Measurements from ENCODE around the gene NHLRC4. TPM values are rescaled to one million over a fixed set of nuclear protein-coding genes. Genes with fewer than 3 reads are reported as not detected.

The NHLRC4 gene
- total and polyA plus RNA-seq, 2 of the 4 experiments (the other 2 are of a cell fraction): 0.72 to 0.84 TPM

DNA sequence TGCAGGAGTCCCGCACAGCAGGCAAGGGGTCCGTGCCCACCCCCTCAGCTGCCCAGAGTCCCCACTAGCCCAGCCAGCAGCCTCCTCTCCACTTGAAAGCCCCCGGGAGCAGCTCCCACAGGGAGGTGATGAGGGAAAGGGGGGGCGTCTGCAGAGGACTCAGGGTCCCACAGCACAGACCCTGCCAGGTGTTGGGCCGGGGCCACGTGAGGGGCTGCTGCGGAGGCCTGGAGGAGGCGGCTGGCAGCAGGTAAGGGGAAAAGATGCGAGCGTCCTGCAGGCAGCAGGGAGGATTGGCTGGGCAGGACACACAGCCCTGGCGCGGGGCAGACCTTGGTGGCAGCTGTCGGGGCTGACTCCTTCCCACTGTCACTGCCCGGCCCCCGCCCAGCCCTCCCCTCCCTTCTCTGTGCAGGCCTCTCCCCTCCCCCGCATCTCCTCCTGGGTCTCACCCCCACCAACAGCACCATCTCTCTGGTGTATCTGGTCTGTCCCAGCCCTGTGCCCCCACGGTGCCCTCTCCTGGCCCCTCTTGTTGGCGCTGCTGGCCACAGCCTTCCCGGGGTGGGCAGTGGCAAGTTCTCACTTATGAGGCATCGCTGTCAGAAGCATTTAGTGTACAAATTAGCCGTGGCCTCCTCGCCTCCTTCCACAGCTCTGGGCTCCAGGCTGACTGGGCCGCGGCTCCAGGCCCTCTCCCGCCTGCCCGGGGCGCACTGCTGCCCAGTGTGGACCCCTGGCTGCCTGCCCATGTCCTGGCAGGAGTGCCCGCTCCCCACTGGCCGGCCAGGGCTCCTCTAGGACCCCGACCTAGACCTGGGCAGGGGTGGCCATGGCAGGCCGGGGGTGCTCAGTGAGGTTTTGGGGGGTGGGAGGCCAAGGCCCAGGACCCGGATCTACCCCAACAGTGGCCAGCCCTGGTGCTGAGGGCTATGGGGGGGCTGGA is 11.0 kb upstream of the NHLRC4 start:
- Histone ChIP-seq H3K56ac (ENCODE audit: extremely low read depth, insufficient read depth, low read length) (no peak overlapping the region), H3K79me1 (ENCODE audit: low read depth in 1 of 2, low read length in 2 of 2) (no peaks in the 10 kb centered on the region; a peak in 1 of 4 replicates), H4K8ac (ENCODE audit: low read depth in 2 of 2, low read length in 2 of 2) (no peak overlapping the region), H2BK120ac (ENCODE audit: low read depth, low read length) (no peak overlapping the region), H3K4me2 (ENCODE audit: low read depth, low read length) (no peak overlapping the region), H3K9ac (ENCODE audit: low read depth, low read length) (no peak overlapping the region), H3K4ac (ENCODE audit: low read depth, low read length) (no peak overlapping the region), H3K36me3 (ENCODE audit: control insufficient read depth, insufficient read depth, low read length) (peaks cover 14% of the 10 kb centered on the region), H3K18ac (ENCODE audit: low read depth, low read length) (no peak overlapping the region), H3K27me3 (ENCODE audit: control insufficient read depth, insufficient read depth, low read length) (peaks cover 29% of the 10 kb centered on the region), H4K91ac (ENCODE audit: insufficient read depth, low read depth, low read length) (no peak overlapping the region), H2AK5ac (ENCODE audit: low read depth, low read length) (no peak overlapping the region), H3K9me1 (ENCODE audit: insufficient read depth, low read length) (no peaks in the 10 kb centered on the region), H4K5ac (ENCODE audit: low read depth, low read length) (no peak overlapping the region), H3K14ac (replicated peaks; ENCODE audit: low read depth, low read length) (no peak overlapping the region), H3K23ac (ENCODE audit: low read depth, low read length) (no peak overlapping the region), H2BK20ac (ENCODE audit: low read depth, low read length) (no peak overlapping the region), H2BK15ac (ENCODE audit: low read depth, low read length) (no peak overlapping the region), H3K9me3 (ENCODE audit: control insufficient read depth, insufficient read depth, low read length) (no peaks in the 10 kb centered on the region), H4K20me1 (ENCODE audit: insufficient read depth, low read length) (0 out of 2 replicates have a peak, but pooled peaks cover 9% of the 10 kb centered on the region), H3K4me3 (ENCODE audit: insufficient read depth, low read depth, low read length) (no peak overlapping the region), H2AFZ (replicated peaks; ENCODE audit: low read length, poor library complexity) (no peak overlapping the region), H2BK5ac (ENCODE audit: low read depth, low read length, poor library complexity, severe bottlenecking) (no peak overlapping the region), H3K27ac (ENCODE audit: insufficient read depth, low read length) (no peak overlapping the region), H3K4me1 (ENCODE audit: control insufficient read depth, insufficient read depth, low read length) (0 out of 2 replicates have a peak, but pooled peaks cover 3% of the 10 kb centered on the region), H2AK9ac (replicated peaks; ENCODE audit: low read depth, low read length, poor library complexity) (peak overlapping the region; percentile 70)
- in situ Hi-C loops (cut with MboI; ENCODE audit: low sequenced_read_pairs): no loop called here
- DNase-seq (no peak), ATAC-seq (ENCODE audit: low read depth) (no peak)
- ChIA-PET POLR2A (ENCODE audit: unreplicated experiment) (no interaction called here), CTCF (no interaction called here)
- WGBS, 2 experiments (ENCODE audit: extremely low coverage in 2 of 2, insufficient read length in 1 of 2): 90% methylated on average over 11 of the region's 32 CpGs; no CpG with 5 or more reads in 1 of the 2 experiments
- dilution Hi-C loops (cut with HindIII; ENCODE audit: low sequenced_read_pairs, unreplicated experiment): no loop called here
- no TSS peak for BruUV-seq (replicated peaks)
- intact Hi-C loops (cut with micrococcal nuclease): no loop called here
- TF ChIP-seq CEBPB (IDR thresholded peaks at IDR 0.05; ENCODE audit: low read depth, low read length): no peak
- TF ChIP-seq SMC3 (IDR thresholded peaks at IDR 0.05; ENCODE audit: low read depth, low read length): no peak
- TF ChIP-seq RCOR1 (IDR thresholded peaks at IDR 0.05; ENCODE audit: insufficient replicate concordance, low read length): no peak
- no peak for TF ChIP-seq USF2 (IDR thresholded peaks at IDR 0.05; ENCODE audit: low read depth, low read length)
- TF ChIP-seq BHLHE40 (IDR thresholded peaks at IDR 0.05; ENCODE audit: low read depth, low read length): no peak
- TF ChIP-seq NFE2L2 (IDR thresholded peaks at IDR 0.05; ENCODE audit: low read depth, low read length): no peak
- no peak for TF ChIP-seq MXI1 (IDR thresholded peaks at IDR 0.05; ENCODE audit: borderline replicate concordance, low read depth, low read length)
- TF ChIP-seq RFX5 (IDR thresholded peaks at IDR 0.05; ENCODE audit: low read depth, low read length): no peak
- TF ChIP-seq CHD1 (IDR thresholded peaks at IDR 0.05; ENCODE audit: low read depth, low read length): no peak
- TF ChIP-seq MAZ (IDR thresholded peaks at IDR 0.05; ENCODE audit: borderline replicate concordance, low read depth, low read length): no peak
- TF ChIP-seq RAD21 (IDR thresholded peaks at IDR 0.05; ENCODE audit: low read length): no peak
- TF ChIP-seq POLR2A (IDR thresholded peaks at IDR 0.05; ENCODE audit: low read depth, low read length): no peak
- TF ChIP-seq MAFK (IDR thresholded peaks at IDR 0.05; ENCODE audit: low read depth, low read length): no peak
- no peak for TF ChIP-seq FOS (IDR thresholded peaks at IDR 0.05; ENCODE audit: low read depth, low read length)
- TF ChIP-seq ELK1 (IDR thresholded peaks at IDR 0.05; ENCODE audit: borderline replicate concordance, low read depth, low read length): no peak
